ENCODE data around the gene FARSB. TPM values are rescaled to one million over a fixed set of nuclear protein-coding genes. Genes with fewer than 3 reads are reported as not detected.

FARSB gene
- total and polyA plus RNA-seq, 2 donors (not counting 3 experiments of a cell fraction or from before 2014, with no cell fraction given), result 12.7 to 29.4 TPM

DNA sequence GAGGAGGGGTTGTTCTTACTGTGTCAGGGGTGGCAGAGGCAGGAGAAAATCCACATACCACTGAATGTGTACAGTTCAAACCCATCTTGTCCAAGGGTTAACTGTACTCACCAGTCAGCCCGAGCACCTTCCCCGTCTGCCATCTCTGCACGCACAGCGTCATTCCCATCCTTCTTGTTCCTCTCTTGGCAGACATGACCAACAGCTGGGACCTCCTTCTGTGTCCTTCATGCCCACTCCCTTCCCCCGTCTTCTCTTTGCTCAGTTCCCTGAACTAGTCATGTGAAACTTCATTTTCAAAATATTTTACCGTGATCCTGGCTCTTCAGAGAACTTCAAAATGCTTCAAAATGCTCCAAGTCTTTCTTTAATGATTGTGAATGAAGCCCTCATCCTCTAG, 92.0 kb downstream of the FARSB start:
- Histone ChIP-seq H3K9ac (replicated peaks; ENCODE audit: extremely low read depth, insufficient read depth, low read length) (no peak overlapping the region), H3K9me1 (replicated peaks; ENCODE audit: control insufficient read depth, extremely low read depth, insufficient read depth, low read length) (no peaks in the 10 kb centered on the region), H3K4me1 (ENCODE audit: control insufficient read depth, extremely low read depth, insufficient read depth, low read length) (no peaks in the 10 kb centered on the region), H3K27ac (ENCODE audit: insufficient read depth, low read depth, low read length) (no peak overlapping the region), H2AFZ (ENCODE audit: low read depth, low read length) (no peak overlapping the region), H3K27me3 (ENCODE audit: control insufficient read depth in 2 of 2, insufficient read depth in 2 of 2, low read length in 2 of 2) (no peaks in the 10 kb centered on the region), H4K20me1 (replicated peaks; ENCODE audit: control insufficient read depth, extremely low read depth, insufficient read depth, low read length) (no peaks in the 10 kb centered on the region), H3K4me2 (ENCODE audit: insufficient read depth, low read length) (no peak overlapping the region), H3K79me2 (ENCODE audit: control insufficient read depth, insufficient read depth, low read length) (no peaks in the 10 kb centered on the region), H3K9me3 (replicated peaks; ENCODE audit: control insufficient read depth, insufficient read depth, low read length) (no peaks in the 10 kb centered on the region), H3K4me3 (replicated peaks in 1 of 3; ENCODE audit: insufficient read depth in 1 of 3, low read depth in 1 of 3, low read length in 3 of 3) (no peak overlapping the region), H3K36me3 (ENCODE audit: control insufficient read depth in 2 of 2, extremely low read depth in 1 of 2, insufficient read depth in 2 of 2, low read length in 2 of 2) (no peaks in the 10 kb centered on the region)
- ChIA-PET CTCF (interaction anchor here (1.0 to 8.3 kb wide), 3 partner anchors 74 to 244 kb away, joined by 3 to 312 read pairs (median 3); a partner anchor contains a TSS), POLR2A (no interaction called here)
- no peak for TF ChIP-seq FOS (IDR thresholded peaks at IDR 0.05; ENCODE audit: borderline replicate concordance, insufficient read depth, low read length)
- no peak for TF ChIP-seq EZH2 (IDR thresholded peaks at IDR 0.05; ENCODE audit: borderline replicate concordance, low read depth, low read length, severe bottlenecking)
- TF ChIP-seq POLR2AphosphoS5 (IDR thresholded peaks at IDR 0.05; ENCODE audit: insufficient read depth, low read depth, low read length), result no peak
- no peak for TF ChIP-seq JUN (IDR thresholded peaks at IDR 0.05; ENCODE audit: borderline replicate concordance, insufficient read depth, insufficient read length, low read depth)
- TF ChIP-seq MYC (IDR thresholded peaks at IDR 0.05; ENCODE audit: low read depth, low read length), result no peak
- TF ChIP-seq GATA2 (IDR thresholded peaks at IDR 0.05; ENCODE audit: insufficient read depth, insufficient read length, low read depth, low read length), result no peak
- BruUV-seq (replicated peaks), result no TSS peak
- DNase-seq (ENCODE audit: low read depth, low spot score) (no peak), FAIRE-seq (no peak)
- dilution Hi-C loops (cut with MboI; ENCODE audit: extremely low pct_ligation_motif_present, low sequenced_read_pairs) (no loop called here), intact Hi-C loops (cut with micrococcal nuclease) (no loop called here)

- dilution Hi-C loops (cut with MboI; ENCODE audit: extremely low pct_ligation_motif_present, low sequenced_read_pairs), result no loop called here
- H3K9ac ChIP-seq (replicated peaks; ENCODE audit: extremely low read depth, insufficient read depth, low read length), result no peak overlapping the region
- H4K20me1 ChIP-seq (replicated peaks; ENCODE audit: control insufficient read depth, extremely low read depth, insufficient read depth, low read length), result no peaks in the 10 kb centered on the region
- no peaks in the 10 kb centered on the region for H3K27me3 ChIP-seq (ENCODE audit: control insufficient read depth in 2 of 2, insufficient read depth in 2 of 2, low read length in 2 of 2)
- no peaks in the 10 kb centered on the region for H3K36me3 ChIP-seq (ENCODE audit: control insufficient read depth in 2 of 2, extremely low read depth in 1 of 2, insufficient read depth in 2 of 2, low read length in 2 of 2)
- intact Hi-C loops (cut with micrococcal nuclease), result no loop called here
- no peaks in the 10 kb centered on the region for H3K4me1 ChIP-seq (ENCODE audit: control insufficient read depth, extremely low read depth, insufficient read depth, low read length)
- H3K27ac ChIP-seq (ENCODE audit: insufficient read depth, low read depth, low read length), result no peak overlapping the region
- H3K79me2 ChIP-seq (ENCODE audit: control insufficient read depth, insufficient read depth, low read length), result no peaks in the 10 kb centered on the region
- no peak overlapping the region for H2AFZ ChIP-seq (ENCODE audit: low read depth, low read length)
- no peak for DNase-seq (ENCODE audit: low read depth, low spot score)
- no peak overlapping the region for H3K4me2 ChIP-seq (ENCODE audit: insufficient read depth, low read length)
- FAIRE-seq, result no peak
- no TSS peak for BruUV-seq (replicated peaks)
- CTCF ChIA-PET, result interaction anchor here (8.3 kb wide), 1 partner anchor 243 kb away, joined by 312 read pairs; a partner anchor contains a TSS
- POLR2A ChIA-PET, result no interaction called here
- H3K4me3 ChIP-seq (replicated peaks in 1 of 3; ENCODE audit: insufficient read depth in 1 of 3, low read depth in 1 of 3, low read length in 3 of 3), result no peak overlapping the region
- H3K9me3 ChIP-seq (replicated peaks; ENCODE audit: control insufficient read depth, insufficient read depth, low read length), result no peaks in the 10 kb centered on the region
- TF ChIP-seq MYC (IDR thresholded peaks at IDR 0.05; ENCODE audit: low read depth, low read length) (no peak), POLR2AphosphoS5 (IDR thresholded peaks at IDR 0.05; ENCODE audit: insufficient read depth, low read depth, low read length) (no peak), JUN (IDR thresholded peaks at IDR 0.05; ENCODE audit: borderline replicate concordance, insufficient read depth, insufficient read length, low read depth) (no peak), GATA2 (IDR thresholded peaks at IDR 0.05; ENCODE audit: insufficient read depth, insufficient read length, low read depth, low read length) (no peak), MAX (IDR thresholded peaks at IDR 0.05; ENCODE audit: insufficient read depth, insufficient read length) (no peak), FOS (IDR thresholded peaks at IDR 0.05; ENCODE audit: borderline replicate concordance, insufficient read depth, low read length) (no peak), EZH2 (IDR thresholded peaks at IDR 0.05; ENCODE audit: borderline replicate concordance, low read depth, low read length, severe bottlenecking) (no peak), CTCF (IDR thresholded peaks at IDR 0.05; ENCODE audit: extremely low read depth in 1 of 2, insufficient read depth in 1 of 2, low read depth in 1 of 2, low read length in 2 of 2) (no peak), POLR2A (IDR thresholded peaks at IDR 0.05; ENCODE audit: low read depth, low read length) (no peak)
- no peaks in the 10 kb centered on the region for H3K9me1 ChIP-seq (replicated peaks; ENCODE audit: control insufficient read depth, extremely low read depth, insufficient read depth, low read length)
Observed at GRCh38 chr2:222563106-222563718, 92.7 kb downstream of the FARSB start.

Data from endothelial cell of umbilical vein (primary cell).